Calu3 (cell line): Measurements from ENCODE around the gene SRXN1. TPM values are rescaled to one million over a fixed set of nuclear protein-coding genes. Genes with fewer than 3 reads are reported as not detected.

ENCODE experiments used
- BruUV-seq: library from RNA; stranded (reverse); fragments of 400-500 nt; replicated peaks from 2 replicates; lab custom pipeline; 2021; lab: Mats Ljungman, UMichigan
- CTCF ChIA-PET: fragments of 300-600 bp; sonication (Branson Sonifier 250); formaldehyde crosslinking; loops from one replicate; lab custom pipeline; 2022; ENCODE audit warnings: antibody characterized with exemption; lab: Charles Lee
- DNase-seq: peaks from one replicate; pipeline ENCODE4 v3.0.0; 2022
- H3K27ac Mint-ChIP-seq: one replicate; pipeline ENCODE4 v1.8.0; 2022; ENCODE audit warnings: mixed read lengths; ENCODE audit not compliant: unreplicated experiment
- H3K27me3 Mint-ChIP-seq: one replicate; pipeline ENCODE4 v1.8.0; 2022; ENCODE audit warnings: mixed read lengths; ENCODE audit not compliant: unreplicated experiment
- H3K36me3 Mint-ChIP-seq: one replicate; pipeline ENCODE4 v1.8.0; 2022; ENCODE audit warnings: mild to moderate bottlenecking, moderate library complexity, mixed read lengths; ENCODE audit not compliant: insufficient read depth, unreplicated experiment
- H3K4me1 Mint-ChIP-seq: one replicate; pipeline ENCODE4 v1.8.0; 2022; ENCODE audit warnings: mild to moderate bottlenecking, low read depth, mixed read lengths; ENCODE audit not compliant: unreplicated experiment
- H3K4me3 Mint-ChIP-seq: one replicate; pipeline ENCODE4 v1.8.0; 2022; ENCODE audit warnings: mild to moderate bottlenecking, low read depth, moderate library complexity, mixed read lengths; ENCODE audit not compliant: unreplicated experiment
- H3K9me3 Mint-ChIP-seq: one replicate; pipeline ENCODE4 v1.8.0; 2022; ENCODE audit warnings: low read depth, mixed read lengths; ENCODE audit not compliant: unreplicated experiment
- CTCF ChIP-seq: fragments of 200-600 bp; IDR thresholded peaks from one replicate; pipeline ENCODE4 v1.8.0; 2022; ENCODE audit warnings: antibody characterized with exemption; ENCODE audit not compliant: unreplicated experiment
- intact Hi-C: fragments of 100-400 bp; cut with micrococcal nuclease; formaldehyde crosslinking; loops from one replicate; pipeline ENCODE4 v1.10.0; 2022; ENCODE audit not compliant: unreplicated experiment
- total RNA-seq: library from RNA; stranded (reverse); gene quantifications from 2 replicates; pipeline ENCODE4 v1.2.3, GENCODE V29; 2022

The SRXN1 gene
- total RNA-seq, 1 experiment from 2014 or later = 17.4 TPM

- Mint-ChIP-seq H3K27me3 (peaks cover 22% of the 10 kb centered on the region), H3K9me3 (no peaks in the 10 kb centered on the region), H3K27ac (no peak overlapping the region), H3K4me3 (no peak overlapping the region), H3K4me1 (no peaks in the 10 kb centered on the region), H3K36me3 (no peaks in the 10 kb centered on the region)
- DNase-seq = no peak
- intact Hi-C loops = no loop called here
- CTCF ChIA-PET = no interaction called here
- no TSS peak for BruUV-seq
- TF ChIP-seq CTCF = no peak
These were observed 10.5 kb upstream of the SRXN1 start for GRCh38 chr20:663315-664090.

DNA sequence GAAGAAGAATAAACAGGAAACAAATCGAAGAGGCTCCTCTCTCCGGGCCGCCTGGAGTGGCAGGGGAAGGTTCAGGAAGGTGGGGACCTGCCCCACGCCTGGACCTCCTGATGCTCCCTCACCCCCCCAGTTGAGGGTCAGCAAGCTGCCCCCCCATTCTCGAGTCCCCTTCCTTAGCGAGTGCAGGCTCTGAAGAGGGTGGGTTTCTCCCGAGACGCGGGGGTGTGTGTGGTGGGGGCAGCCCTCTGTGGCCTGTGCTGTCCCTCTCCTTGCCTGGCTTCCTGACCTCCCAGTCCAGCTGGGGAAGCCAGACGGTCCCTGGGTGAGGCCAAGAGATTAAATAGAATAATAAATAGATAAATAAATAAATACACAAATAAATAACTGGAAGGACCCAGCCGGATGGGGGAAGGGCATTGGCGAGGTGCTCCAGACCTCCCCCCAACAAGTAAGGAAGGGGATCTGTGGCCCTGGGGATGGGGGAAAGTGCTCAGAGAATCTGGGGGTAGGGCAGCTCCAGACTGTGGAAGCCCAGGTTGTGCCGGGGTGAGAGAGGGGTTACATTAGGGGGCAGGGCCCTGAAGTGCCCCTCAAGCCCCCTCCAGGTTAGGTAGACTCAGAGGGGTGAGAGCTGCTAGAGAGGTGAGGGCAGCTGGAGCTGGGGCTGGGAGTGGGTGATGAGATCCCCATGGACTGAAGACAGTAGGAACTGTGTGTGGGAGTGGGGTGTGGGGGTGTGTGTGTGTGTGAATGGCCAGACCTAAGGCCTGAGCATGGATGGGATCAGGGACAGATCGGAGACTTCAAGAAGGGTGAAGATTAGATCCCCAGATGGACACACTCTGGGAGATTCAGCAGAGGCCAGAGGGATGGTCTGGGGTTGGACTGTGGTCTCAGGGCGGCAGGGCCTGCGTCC lies 9.5 kb upstream of the SRXN1 start:
- H3K4me1 Mint-ChIP-seq = no peaks in the 10 kb centered on the region
- intact Hi-C loops = no loop called here
- DNase-seq = no peak
- no peak overlapping the region for H3K4me3 Mint-ChIP-seq
- CTCF ChIA-PET = no interaction called here
- H3K36me3 Mint-ChIP-seq = no peaks in the 10 kb centered on the region
- H3K27ac Mint-ChIP-seq = no peak overlapping the region
- peaks cover 32% of the 10 kb centered on the region for H3K27me3 Mint-ChIP-seq
- TF ChIP-seq CTCF = no peak
- BruUV-seq = no TSS peak
- no peaks in the 10 kb centered on the region for H3K9me3 Mint-ChIP-seq

DNA sequence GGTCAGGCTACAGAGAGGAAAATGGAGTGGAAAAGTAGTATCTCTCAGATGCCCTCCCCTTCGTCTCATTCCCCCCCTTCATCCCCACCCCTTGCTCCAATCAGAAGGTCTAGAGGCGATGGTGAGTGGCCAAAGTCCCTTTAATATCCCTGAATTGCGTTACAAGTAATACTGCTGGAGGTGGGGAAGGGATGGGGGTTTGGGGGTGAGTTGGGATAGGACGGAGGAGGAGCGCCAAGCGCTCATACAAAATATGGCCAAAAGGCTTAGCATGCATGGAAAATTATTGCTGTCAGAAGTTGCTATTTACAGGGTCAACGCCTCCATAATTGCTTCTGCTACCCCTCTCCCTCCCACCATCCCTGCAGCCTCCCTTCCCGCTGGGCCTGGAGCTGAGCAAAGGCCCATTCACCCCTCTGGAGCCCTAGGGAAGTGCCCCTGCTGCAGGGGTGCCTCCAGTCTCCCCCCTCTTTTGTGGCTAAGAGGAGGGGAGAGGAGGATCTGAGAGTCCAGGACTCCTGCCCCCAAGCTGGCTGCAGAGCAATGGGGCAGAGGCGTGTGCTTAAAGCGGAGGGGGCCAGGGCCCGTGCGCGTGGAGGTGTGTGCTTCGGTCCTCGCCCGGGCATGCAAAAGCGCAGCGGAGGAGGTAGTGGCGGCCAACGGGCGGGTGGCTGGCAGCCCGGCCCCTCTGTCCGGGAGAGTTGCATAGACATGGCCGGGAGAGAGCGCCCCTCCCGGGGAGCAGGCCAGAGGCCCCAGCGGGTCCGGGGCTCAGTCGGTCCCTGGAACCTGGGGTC lies 8.7 kb upstream of the SRXN1 start:
- intact Hi-C loops = no loop called here
- CTCF ChIA-PET = no interaction called here
- H3K4me3 Mint-ChIP-seq = no peak overlapping the region
- no peaks in the 10 kb centered on the region for H3K4me1 Mint-ChIP-seq
- no peaks in the 10 kb centered on the region for H3K9me3 Mint-ChIP-seq
- TF ChIP-seq CTCF = no peak
- peaks cover 38% of the 10 kb centered on the region for H3K27me3 Mint-ChIP-seq
- BruUV-seq = no TSS peak
- no peak for DNase-seq
- H3K27ac Mint-ChIP-seq = no peak overlapping the region
- H3K36me3 Mint-ChIP-seq = no peaks in the 10 kb centered on the region

GRCh38 chr20:658731-659291 lies 5.8 kb upstream of the SRXN1 start:
- Mint-ChIP-seq H3K27me3 (peaks cover 38% of the 10 kb centered on the region), H3K36me3 (peaks cover 4% of the 10 kb centered on the region), H3K4me1 (no peaks in the 10 kb centered on the region), H3K27ac (no peak overlapping the region), H3K9me3 (no peaks in the 10 kb centered on the region), H3K4me3 (no peak overlapping the region)
- TF ChIP-seq CTCF = no peak
- intact Hi-C loops = no loop called here
- no TSS peak for BruUV-seq
- CTCF ChIA-PET = no interaction called here
- no peak for DNase-seq
